Dedifferentiated amniotic fluid mesenchymal stem cell (primary cell): ENCODE measurements around the gene SYCN.

Source experiments
- DNase-seq: peaks from one replicate; pipeline ENCODE4 v3.0.0-alpha.2; 2016; ENCODE audit errors: extremely low spot score

Gene SYCN

GRCh38 chr19:39194832-39195542 is 9.1 kb downstream of the SYCN start:
- DNase-seq = no peak

- no peak for DNase-seq
Measured at GRCh38 chr19:39193803-39194202, 10.3 kb downstream of the SYCN start.

GRCh38 chr19:39192846-39193245 is 11.2 kb downstream of the SYCN start:
- DNase-seq = no peak

GRCh38 chr19:39190768-39191167 is 13.3 kb downstream of the SYCN start:
- DNase-seq = no peak

GRCh38 chr19:39188960-39189359 is 15.1 kb downstream of the SYCN start:
- DNase-seq = no peak

GRCh38 chr19:39187552-39187943 is 16.5 kb downstream of the SYCN start:
- DNase-seq = no peak

- no peak for DNase-seq
Measured at GRCh38 chr19:39186391-39186790, 17.7 kb downstream of the SYCN start.

GRCh38 chr19:39183104-39183503 is 21.0 kb downstream of the SYCN start:
- no peak for DNase-seq

GRCh38 chr19:39182174-39182505 is 21.9 kb downstream of the SYCN start:
- DNase-seq = no peak

- DNase-seq = no peak
Measured at GRCh38 chr19:39181500-39182173, 22.4 kb downstream of the SYCN start.

- DNase-seq = no peak
Measured at GRCh38 chr19:39180749-39181148, 23.3 kb downstream of the SYCN start.

- no peak for DNase-seq
Measured at GRCh38 chr19:39179754-39180153, 24.3 kb downstream of the SYCN start.

GRCh38 chr19:39178296-39179006 is 25.6 kb downstream of the SYCN start:
- DNase-seq = no peak

GRCh38 chr19:39177736-39178135 is 26.3 kb downstream of the SYCN start:
- DNase-seq = no peak

- no peak for DNase-seq
Measured at GRCh38 chr19:39177110-39177699, 26.9 kb downstream of the SYCN start.

GRCh38 chr19:39175564-39175963 is 28.5 kb downstream of the SYCN start:
- no peak for DNase-seq

- DNase-seq = no peak
Measured at GRCh38 chr19:39174558-39175544, 29.2 kb downstream of the SYCN start.

GRCh38 chr19:39174142-39174541 is 29.9 kb downstream of the SYCN start:
- no peak for DNase-seq

- no peak for DNase-seq
Measured at GRCh38 chr19:39173502-39173991, 30.5 kb downstream of the SYCN start.

GRCh38 chr19:39172700-39173501 is 31.2 kb downstream of the SYCN start:
- no peak for DNase-seq
